H1 (cell line): ENCODE results near the gene CALU. TPM values are rescaled to one million over a fixed set of nuclear protein-coding genes. Genes with fewer than 3 reads are reported as not detected.

Experiments used
- CTCF ChIA-PET: fragments of 300-600 bp; sonication (Branson Sonifier 250); formaldehyde crosslinking; loops from one replicate; lab custom pipeline; 2021; ENCODE audit not compliant: partially characterized antibody; lab: Charles Lee
- POLR2A ChIA-PET: fragments of 300-600 bp; sonication (Branson Sonifier 250); formaldehyde crosslinking; loops from one replicate; lab custom pipeline; 2021; ENCODE audit warnings: inconsistent platforms; ENCODE audit not compliant: partially characterized antibody; lab: Charles Lee
- DNase-seq, 2 experiments: peaks; one replicate each; pipeline versions ENCODE4 v3.0.0 to v3.0.0-alpha.2; 2010 to 2022; ENCODE audit warnings: low spot score in 2 of 2, low read depth in 1 of 2, mixed read lengths in 1 of 2
- FAIRE-seq: peaks from 2 replicates; lab custom pipeline; 2011; peaks lifted over from hg19 to GRCh38; lab: Jason Lieb, UNC
- H2AFZ ChIP-seq: 2 replicates; pipeline ENCODE4 v1.8.1; 2012; ENCODE audit warnings: low read length, inconsistent platforms
- H2AK5ac ChIP-seq: 2 replicates; pipeline ENCODE4 v1.6.1; 2013; ENCODE audit warnings: low read depth, low read length
- H2BK120ac ChIP-seq: replicated peaks from 2 replicates; pipeline ENCODE3; 2013; ENCODE audit warnings: low read depth, low read length, inconsistent platforms
- H2BK12ac ChIP-seq: 2 replicates; pipeline ENCODE4 v1.6.1; 2013; ENCODE audit warnings: low read depth, low read length
- H2BK15ac ChIP-seq: 2 replicates; pipeline ENCODE4 v1.6.1; 2013; ENCODE audit warnings: low read length
- H2BK20ac ChIP-seq: 2 replicates; pipeline ENCODE4 v1.6.1; 2013; ENCODE audit warnings: low read length
- H2BK5ac ChIP-seq: 2 replicates; pipeline ENCODE4 v1.6.1; 2013; ENCODE audit warnings: low read depth, low read length
- H3K14ac ChIP-seq: 2 replicates; pipeline ENCODE4 v1.6.1; 2013; ENCODE audit warnings: inconsistent platforms; ENCODE audit not compliant: insufficient read length
- H3K18ac ChIP-seq: 2 replicates; pipeline ENCODE4 v1.6.1; 2013; ENCODE audit warnings: low read length; ENCODE audit errors: extremely low read depth
- H3K23ac ChIP-seq: 2 replicates; pipeline ENCODE4 v1.6.1; 2013; ENCODE audit warnings: inconsistent platforms; ENCODE audit not compliant: insufficient read length
- H3K23me2 ChIP-seq: 2 replicates; pipeline ENCODE4 v1.6.1; 2013; ENCODE audit warnings: low read depth, low read length
- H3K27ac ChIP-seq: 2 replicates; pipeline ENCODE4 v1.6.1; 2011; ENCODE audit warnings: low read depth, low read length, inconsistent platforms
- H3K27me3 ChIP-seq, 4 experiments: replicated peaks in 1 of 4; 1 replicate in 1 of 4; 2 replicates in 3 of 4; pipeline versions ENCODE4 v1.6.1 to v1.8.1; 2011 to 2013; ENCODE audit warnings: low read length in 3 of 4, mild to moderate bottlenecking in 3 of 4, inconsistent platforms in 2 of 4, mixed read lengths in 2 of 4, moderate library complexity in 1 of 4; ENCODE audit not compliant: control insufficient read depth in 3 of 4, insufficient read depth in 3 of 4; ENCODE audit errors: extremely low read depth in 1 of 4
- H3K36me3 ChIP-seq, 4 experiments: 2 replicates each; pipeline versions ENCODE4 v1.6.1 to v1.8.1; 2011 to 2013; ENCODE audit warnings: mild to moderate bottlenecking in 4 of 4, low read length in 3 of 4, moderate library complexity in 2 of 4, control low read depth in 1 of 4, inconsistent platforms in 1 of 4; ENCODE audit not compliant: insufficient read depth in 4 of 4, control insufficient read depth in 2 of 4
- H3K4ac ChIP-seq: replicated peaks from 2 replicates; pipeline ENCODE3; 2013; ENCODE audit warnings: low read length, low read depth, mixed read lengths, inconsistent platforms; ENCODE audit not compliant: insufficient read length
- H3K4me1 ChIP-seq, 4 experiments: replicated peaks in 1 of 4; 1 replicate in 1 of 4; 2 replicates in 3 of 4; pipeline versions ENCODE4 v1.6.1 to v1.8.1; 2011 to 2013; ENCODE audit warnings: low read length in 3 of 4, inconsistent platforms in 2 of 4, mixed read lengths in 1 of 4; ENCODE audit not compliant: insufficient read depth in 4 of 4, control insufficient read depth in 3 of 4
- H3K4me2 ChIP-seq, 2 experiments: 2 replicates each; pipeline versions ENCODE4 v1.6.1 to v1.8.1; 2011 to 2013; ENCODE audit warnings: low read depth in 2 of 2, low read length in 2 of 2, control low read depth in 1 of 2, inconsistent platforms in 1 of 2, mild to moderate bottlenecking in 1 of 2; ENCODE audit not compliant: insufficient read depth in 1 of 2
- H3K4me3 ChIP-seq, 4 experiments: fragments of 200-600, 300-600 bp in 1 of 4; sonication (generic), shearing (Covaris generic), sonication (Bioruptor Twin) in 1 of 4; 2 replicates each; pipeline versions ENCODE4 v1.5.1 to v1.8.1; 2011 to 2016; ENCODE audit warnings: low read length in 4 of 4, low read depth in 3 of 4, control low read depth in 2 of 4, inconsistent platforms in 2 of 4, mild to moderate bottlenecking in 2 of 4, mixed read lengths in 1 of 4, moderate library complexity in 1 of 4; ENCODE audit not compliant: insufficient read depth in 2 of 4; ENCODE audit errors: extremely low read depth in 1 of 4
- H3K56ac ChIP-seq: replicated peaks from 2 replicates; pipeline ENCODE3; 2013; ENCODE audit warnings: low read depth, mild to moderate bottlenecking, mixed read lengths, low read length, inconsistent platforms; ENCODE audit not compliant: insufficient read length
- H3K79me1 ChIP-seq: 2 replicates; pipeline ENCODE4 v1.6.1; 2013; ENCODE audit warnings: low read depth, low read length, control low read depth
- H3K79me2 ChIP-seq, 2 experiments: 2 replicates each; pipeline versions ENCODE4 v1.6.1 to v1.8.1; 2012 to 2013; ENCODE audit warnings: low read length in 2 of 2, mild to moderate bottlenecking in 2 of 2, inconsistent platforms in 1 of 2; ENCODE audit not compliant: insufficient read depth in 2 of 2, control insufficient read depth in 1 of 2
- H3K9ac ChIP-seq, 4 experiments: replicated peaks in 1 of 4; 1 replicate in 1 of 4; 2 replicates in 3 of 4; pipeline versions ENCODE4 v1.6.1 to v1.8.1; 2011 to 2013; ENCODE audit warnings: low read depth in 3 of 4, low read length in 3 of 4, control low read depth in 2 of 4, mild to moderate bottlenecking in 2 of 4, moderate library complexity in 2 of 4, inconsistent platforms in 1 of 4; ENCODE audit errors: extremely low read depth in 1 of 4
- H3K9me3 ChIP-seq, 2 experiments: 2 replicates each; pipeline versions ENCODE4 v1.6.1 to v1.8.1; 2012 to 2013; ENCODE audit warnings: mild to moderate bottlenecking in 2 of 2, moderate library complexity in 2 of 2, control low read depth in 1 of 2, inconsistent platforms in 1 of 2, low read depth in 1 of 2, low read length in 1 of 2, mixed read lengths in 1 of 2; ENCODE audit not compliant: insufficient read depth in 2 of 2
- H4K20me1 ChIP-seq, 2 experiments: replicated peaks in 1 of 2; 2 replicates each; pipeline versions ENCODE3 to v1.8.1; 2011 to 2013; ENCODE audit warnings: inconsistent platforms in 2 of 2, low read length in 2 of 2, mild to moderate bottlenecking in 1 of 2; ENCODE audit not compliant: insufficient read depth in 2 of 2, control insufficient read depth in 1 of 2
- H4K5ac ChIP-seq: 2 replicates; pipeline ENCODE4 v1.6.1; 2013; ENCODE audit warnings: low read length, low read depth, mixed read lengths, inconsistent platforms; ENCODE audit not compliant: insufficient read length
- H4K8ac ChIP-seq: 2 replicates; pipeline ENCODE4 v1.8.0; 2013; ENCODE audit warnings: mild to moderate bottlenecking, moderate library complexity, low read length, inconsistent platforms; ENCODE audit not compliant: insufficient read depth; ENCODE audit errors: extremely low read depth
- H4K91ac ChIP-seq: replicated peaks from 2 replicates; pipeline ENCODE3; 2013; ENCODE audit warnings: low read length, mixed read lengths, inconsistent platforms; ENCODE audit not compliant: insufficient read length
- CHD1 ChIP-seq: IDR thresholded peaks from 2 replicates; pipeline ENCODE4 v1.6.1; 2012; ENCODE audit warnings: low read depth, low read length, improper control_type of control experiment
- EZH2 ChIP-seq: fragments of 200-600 bp; sonication (generic); IDR thresholded peaks from 2 replicates; pipeline ENCODE4 v1.7.1; 2012; ENCODE audit warnings: low read depth, mild to moderate bottlenecking, moderate library complexity, low read length, inconsistent platforms; ENCODE audit not compliant: severe bottlenecking
- PHF8 ChIP-seq: fragments of 200-600 bp; sonication (generic); conservative IDR thresholded peaks from 2 replicates; pipeline ENCODE4 v1.7.1; 2012; ENCODE audit warnings: low read depth, mild to moderate bottlenecking, inconsistent platforms, low read length, moderate library complexity
- WGBS, 2 experiments: shearing (Covaris generic) in 1 of 2; methylation state at CpG; one replicate each; pipeline versions ENCODE4 v1.1.6 to v1.1.7; 2013 to 2015; ENCODE audit warnings: low lambda C conversion rate in 2 of 2, mixed read lengths in 2 of 2, inconsistent platforms in 1 of 2, low coverage in 1 of 2, missing lambda C conversion rate in 1 of 2; ENCODE audit not compliant: insufficient replicate concordance in 2 of 2, insufficient coverage in 1 of 2, insufficient read length in 1 of 2; ENCODE audit errors: extremely low coverage in 1 of 2, missing lambda C conversion rate in 1 of 2; 5-methylcytosine and 5-hydroxymethylcytosine counted together
- polyA plus RNA-seq, 7 experiments: library from polyadenylated mRNA; depleted of rRNA in 3 of 7; stranded (reverse) in 5 of 7; unstranded in 2 of 7; fragments of >200 nt in 5 of 7; fragments of 200-250 nt in 2 of 7; gene quantifications; 1 replicate in 5 of 7; 2 replicates in 1 of 7; 4 replicates in 1 of 7; pipeline versions ENCODE4 v1.2.1 to v1.2.3, GENCODE V29; 2011 to 2013; ENCODE audit warnings: missing spikeins in 2 of 7, mixed read lengths in 2 of 7
- total RNA-seq: library from RNA; stranded (reverse); fragmentation: NEBNext Ultra II Directional; extraction: Animal tissue kit (Norgen Biotek cat#: 25700); gene quantifications from 2 replicates; pipeline ENCODE4 v1.2.1, GENCODE V29; 2021

The CALU gene
- total and polyA plus RNA-seq, 2 of the 8 experiments (the other 6 are each of a cell fraction or from before 2014, with no cell fraction given): 67.2 to 170 TPM

DNA sequence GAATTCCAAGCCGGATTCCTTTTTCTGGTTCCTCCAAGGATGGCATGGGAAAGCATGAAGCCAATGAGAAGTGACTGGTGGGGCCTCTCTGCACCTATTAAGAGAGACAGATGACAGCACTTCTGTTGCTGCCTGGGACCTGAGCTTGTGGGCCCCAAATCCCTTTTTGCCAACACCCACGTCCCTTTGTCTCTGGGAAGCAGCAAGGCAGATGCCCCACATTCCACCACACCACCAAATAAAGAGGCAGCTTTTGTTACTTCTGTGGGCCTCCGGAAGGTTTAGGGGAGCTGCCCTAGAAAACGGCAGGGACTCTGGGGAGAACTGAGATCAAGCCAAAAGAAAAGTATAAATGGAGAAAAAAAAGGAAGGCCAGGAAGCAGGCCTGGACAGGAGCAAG lies 56.0 kb downstream of the CALU start:
- Histone ChIP-seq H3K14ac (no peak overlapping the region), H4K5ac (no peak overlapping the region), H4K20me1 (no peaks in the 10 kb centered on the region), H3K36me3 (peaks cover 0 to 16% (median 2%) of the 10 kb centered on the region in 4 experiments; a peak in 5 of 8 replicates), H3K9me3 (no peaks in the 10 kb centered on the region), H3K23me2 (peaks cover 8% of the 10 kb centered on the region; the same call in 1 of the 2 replicates), H3K23ac (no peak overlapping the region), H2BK5ac (no peak overlapping the region), H2AK5ac (no peak overlapping the region), H3K18ac (no peak overlapping the region), H2BK15ac (no peak overlapping the region), H3K4me1 (peaks cover 6 to 11% (median 8%) of the 10 kb centered on the region in 4 experiments)
- no peak for DNase-seq
- ChIA-PET CTCF (interaction anchor here (0.6 to 5.8 kb wide), 9 partner anchors 25 to 729 kb away, joined by 3 to 42 read pairs (median 4); partner anchors contain the start of gene ATP6V1F), POLR2A (interaction anchor here (1.0 to 2.4 kb wide), 6 partner anchors 10 to 341 kb away, joined by 3 to 9 read pairs (median 3); partner anchors contain the start of gene CALU)
- TF ChIP-seq PHF8: no peak
- TF ChIP-seq CHD1: no peak
- TF ChIP-seq EZH2: no peak
- TF ChIP-seq, all 59 proteins: peak for 0
- no peak overlapping the region for H3K27ac ChIP-seq
- no peak overlapping the region for H3K4me2 ChIP-seq
- WGBS, 2 experiments: 76% methylated on average over 4 of the region's 4 CpGs; no CpG with 5 or more reads in 1 of the 2 experiments
- no peak overlapping the region for H2BK120ac ChIP-seq
- no peak overlapping the region for H2BK20ac ChIP-seq
- H3K9ac ChIP-seq: no peak overlapping the region
- H3K79me2 ChIP-seq: no peaks in the 10 kb centered on the region
- H3K27me3 ChIP-seq: no peaks in the 10 kb centered on the region
- no peak overlapping the region for H2BK12ac ChIP-seq
- no peak overlapping the region for H4K91ac ChIP-seq
- H2AFZ ChIP-seq: no peak overlapping the region
- no peaks in the 10 kb centered on the region for H3K79me1 ChIP-seq
- H3K4me3 ChIP-seq: no peak overlapping the region
- no peak overlapping the region for H3K4ac ChIP-seq
- H3K56ac ChIP-seq: no peak overlapping the region
- H4K8ac ChIP-seq: peak overlapping the region; percentile 87
- FAIRE-seq: no peak
